K562 treated with DMSO at 1 percent for 24 hours (cell line): Measurements from ENCODE around the gene ZBTB17. TPM values are rescaled to one million over a fixed set of nuclear protein-coding genes. Genes with fewer than 3 reads are reported as not detected.

Experiments
- total RNA-seq: library from RNA; unstranded; fragments of 300-600 nt; gene quantifications from 2 replicates; pipeline ENCODE4 v1.2.3, GENCODE V29; 2022; ENCODE audit warnings: low read depth; ENCODE audit not compliant: insufficient read depth

ZBTB17 gene
- total RNA-seq, result 50.5 and 51.9 TPM in 2 replicates

DNA sequence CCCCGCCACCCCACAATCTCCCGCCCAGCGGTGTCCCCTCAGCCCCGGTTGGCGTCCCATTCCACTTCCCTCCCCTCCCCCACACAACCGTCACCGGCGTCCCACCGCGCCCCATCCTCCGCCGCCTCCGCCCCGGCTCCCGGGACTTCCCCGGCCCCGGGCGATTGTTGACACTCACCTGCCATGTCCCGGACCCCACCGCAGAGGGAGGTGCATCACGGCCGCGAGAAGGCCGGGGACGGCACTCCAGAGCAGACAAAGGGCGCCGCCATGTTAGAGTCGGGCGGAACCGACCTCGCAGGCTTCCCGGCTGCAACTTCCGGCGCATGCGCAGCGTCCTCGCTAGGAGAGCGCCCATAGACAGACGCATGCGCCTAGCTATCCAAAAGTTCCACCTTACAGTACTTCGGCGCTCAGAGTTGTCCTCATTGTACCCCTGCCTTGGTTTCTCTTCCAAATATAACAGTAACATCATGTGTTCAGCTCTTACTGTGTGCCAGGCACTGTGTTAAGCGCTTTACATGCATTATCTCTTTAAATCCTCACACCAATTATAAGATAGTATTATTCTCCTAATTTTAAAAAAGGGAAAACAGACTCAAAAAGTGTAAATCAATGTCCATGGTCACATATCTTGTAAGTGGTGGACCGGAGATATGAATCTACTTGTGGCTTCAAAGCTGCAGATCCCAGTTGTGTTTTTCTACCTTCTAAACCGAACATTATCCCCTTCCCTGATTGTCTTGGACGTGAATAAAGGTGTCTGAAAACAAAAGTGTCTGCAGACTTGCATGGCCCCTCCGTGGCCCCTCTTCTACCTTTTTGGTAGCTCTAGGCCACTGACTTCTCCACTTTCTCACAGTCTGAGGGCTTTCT lies at the start of gene ZBTB17:
TSS of gene ZBTB17 (minus strand) at position 297 of the 876 bp plus-strand sequence. CDS start 27,606 bp downstream, outside the sequence.

GRCh38 chr1:16021681-16022080 lies 45.8 kb upstream of the ZBTB17 start, which contains the start of gene CLCNKA:
Gene CLCNKA (plus strand): TSS chr1:16022036. CDS start chr1:16022620, 584 bp downstream.

GRCh38 chr1:16017461-16018303 lies 41.8 kb upstream of the ZBTB17 start, which contains the start of gene HSPB7:
Gene HSPB7 (minus strand): TSS chr1:16018043. CDS start chr1:16017963, 80 bp downstream.

Other genes with a start within 250 kb of the ZBTB17 start
- gene SLC25A34, start 239.8 kb downstream of the ZBTB17 start, total RNA-seq, result 1.3 and 2.9 TPM in 2 replicates
- not detected in 2 replicates for gene TMEM82, start 233.6 kb downstream of the ZBTB17 start, total RNA-seq
- gene FBLIM1, start 217.3 kb downstream of the ZBTB17 start, total RNA-seq, result 0.35 TPM in 1 of 2 replicates, not detected in the other
- 2.0 and 2.5 TPM in 2 replicates for gene UQCRHL, start 168.5 kb downstream of the ZBTB17 start, total RNA-seq
- 37.1 and 44.8 TPM in 2 replicates for gene SPEN, start 128.4 kb downstream of the ZBTB17 start, total RNA-seq
- gene SRARP, start 28.1 kb upstream of the ZBTB17 start, total RNA-seq, result not detected in 2 replicates
- 0.09 and 0.52 TPM in 2 replicates for gene HSPB7, start 41.9 kb upstream of the ZBTB17 start, total RNA-seq
- 0.41 and 0.42 TPM in 2 replicates for gene CLCNKA, start 45.9 kb upstream of the ZBTB17 start, total RNA-seq
- gene CLCNKB, start 67.7 kb upstream of the ZBTB17 start, total RNA-seq, result 1.1 and 1.5 TPM in 2 replicates
- not detected in 2 replicates for gene FAM131C, start 97.5 kb upstream of the ZBTB17 start, total RNA-seq
- gene EPHA2, start 180.0 kb upstream of the ZBTB17 start, total RNA-seq, result 0.12 and 0.20 TPM in 2 replicates
- 18.7 and 19.3 TPM in 2 replicates for gene ARHGEF19, start 236.6 kb upstream of the ZBTB17 start, total RNA-seq